HepG2 (cell line): Measurements from ENCODE around the gene ONECUT2.

Experiments
- BRD4 ChIP-seq: sonication (generic); formaldehyde crosslinking; IDR thresholded peaks from 2 replicates; pipeline ENCODE4 v1.4.0; 2020; ENCODE audit warnings: missing genetic modification reagents
- KDM5A ChIP-seq: fragments of 200-600 bp; sonication (generic); IDR thresholded peaks from 2 replicates; pipeline ENCODE4 v1.7.0; 2018; ENCODE audit warnings: antibody characterized with exemption, mild to moderate bottlenecking, low read length, borderline replicate concordance
- POLR2A ChIP-seq, 2 experiments: IDR thresholded peaks; 2 replicates each; pipeline ENCODE4 v1.6.1; 2011; ENCODE audit warnings: low read depth in 2 of 2, low read length in 2 of 2, mild to moderate bottlenecking in 1 of 2, moderate library complexity in 1 of 2; ENCODE audit not compliant: insufficient read depth in 1 of 2
- TARDBP ChIP-seq: sonication (generic); formaldehyde crosslinking; IDR thresholded peaks from 2 replicates; pipeline ENCODE4 v1.8.0; 2022; ENCODE audit warnings: mild to moderate bottlenecking, missing genetic modification reagents
- TBP ChIP-seq: sonication (generic); formaldehyde crosslinking; IDR thresholded peaks from 2 replicates; pipeline ENCODE4 v1.5.0; 2020; ENCODE audit warnings: missing genetic modification reagents
- ZNF124 ChIP-seq: sonication (generic); formaldehyde crosslinking; IDR thresholded peaks from 2 replicates; pipeline ENCODE4 v1.4.0; 2020; ENCODE audit warnings: missing genetic modification reagents
- ZNF138 ChIP-seq: sonication (generic); formaldehyde crosslinking; IDR thresholded peaks from 2 replicates; pipeline ENCODE4 v1.5.0; 2020; ENCODE audit warnings: mild to moderate bottlenecking, low read depth, missing genetic modification reagents
- ZNF329 ChIP-seq: sonication (generic); formaldehyde crosslinking; IDR thresholded peaks from 2 replicates; pipeline ENCODE4 v1.9.0; 2021; ENCODE audit warnings: low read depth, mild to moderate bottlenecking, missing genetic modification reagents
- ZNF552 ChIP-seq: sonication (generic); formaldehyde crosslinking; IDR thresholded peaks from 2 replicates; pipeline ENCODE4 v1.9.0; 2022; ENCODE audit warnings: missing genetic modification reagents, mild to moderate bottlenecking, borderline replicate concordance
- TF ChIP-seq, protein P1 (sequence below): sonication (generic); formaldehyde crosslinking; IDR thresholded peaks from 2 replicates; pipeline ENCODE4 v1.5.0; 2020; ENCODE audit warnings: mild to moderate bottlenecking, missing genetic modification reagents, moderate library complexity
- TF ChIP-seq, protein P2 (sequence below): conservative IDR thresholded peaks from 2 replicates; pipeline ENCODE4 v1.6.1; 2018; ENCODE audit warnings: missing genetic modification reagents

DNA sequence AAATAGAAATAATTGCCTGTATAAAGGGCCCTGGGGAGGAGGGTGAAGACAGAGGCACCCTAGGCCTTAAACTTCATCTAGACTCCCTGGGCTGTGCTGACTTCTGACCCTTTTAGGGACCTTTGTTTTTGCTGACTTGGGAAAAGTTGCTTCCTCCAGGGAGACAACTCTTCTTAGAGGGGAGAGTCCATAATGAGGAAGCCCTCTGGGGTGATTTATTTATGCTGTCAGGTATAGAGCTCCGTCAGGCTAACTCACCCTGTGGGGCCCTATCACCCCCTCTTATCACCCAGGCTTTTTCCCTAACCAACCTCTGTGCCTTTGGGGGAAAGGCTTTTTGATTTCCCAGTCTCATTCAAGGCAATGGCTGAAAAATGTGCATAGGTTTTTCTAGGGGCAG is 8.1 kb downstream of the ONECUT2 start:
- TF ChIP-seq, protein P1, sequence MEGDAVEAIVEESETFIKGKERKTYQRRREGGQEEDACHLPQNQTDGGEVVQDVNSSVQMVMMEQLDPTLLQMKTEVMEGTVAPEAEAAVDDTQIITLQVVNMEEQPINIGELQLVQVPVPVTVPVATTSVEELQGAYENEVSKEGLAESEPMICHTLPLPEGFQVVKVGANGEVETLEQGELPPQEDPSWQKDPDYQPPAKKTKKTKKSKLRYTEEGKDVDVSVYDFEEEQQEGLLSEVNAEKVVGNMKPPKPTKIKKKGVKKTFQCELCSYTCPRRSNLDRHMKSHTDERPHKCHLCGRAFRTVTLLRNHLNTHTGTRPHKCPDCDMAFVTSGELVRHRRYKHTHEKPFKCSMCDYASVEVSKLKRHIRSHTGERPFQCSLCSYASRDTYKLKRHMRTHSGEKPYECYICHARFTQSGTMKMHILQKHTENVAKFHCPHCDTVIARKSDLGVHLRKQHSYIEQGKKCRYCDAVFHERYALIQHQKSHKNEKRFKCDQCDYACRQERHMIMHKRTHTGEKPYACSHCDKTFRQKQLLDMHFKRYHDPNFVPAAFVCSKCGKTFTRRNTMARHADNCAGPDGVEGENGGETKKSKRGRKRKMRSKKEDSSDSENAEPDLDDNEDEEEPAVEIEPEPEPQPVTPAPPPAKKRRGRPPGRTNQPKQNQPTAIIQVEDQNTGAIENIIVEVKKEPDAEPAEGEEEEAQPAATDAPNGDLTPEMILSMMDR (CRISPR knock-in tag): no peak
- TF ChIP-seq ZNF329 (CRISPR knock-in tag) (no peak), ZNF552 (CRISPR knock-in tag) (no peak), KDM5A (no peak), POLR2A (IDR thresholded peaks at IDR 0.05; ENCODE audit: insufficient read depth in 1 of 2, low read depth in 2 of 2, low read length in 2 of 2) (no peak), ZNF124 (no peak), TBP (CRISPR knock-in tag) (no peak), BRD4 (CRISPR knock-in tag) (no peak), TARDBP (CRISPR knock-in tag) (no peak), ZNF138 (no peak)
- TF ChIP-seq, protein P2, sequence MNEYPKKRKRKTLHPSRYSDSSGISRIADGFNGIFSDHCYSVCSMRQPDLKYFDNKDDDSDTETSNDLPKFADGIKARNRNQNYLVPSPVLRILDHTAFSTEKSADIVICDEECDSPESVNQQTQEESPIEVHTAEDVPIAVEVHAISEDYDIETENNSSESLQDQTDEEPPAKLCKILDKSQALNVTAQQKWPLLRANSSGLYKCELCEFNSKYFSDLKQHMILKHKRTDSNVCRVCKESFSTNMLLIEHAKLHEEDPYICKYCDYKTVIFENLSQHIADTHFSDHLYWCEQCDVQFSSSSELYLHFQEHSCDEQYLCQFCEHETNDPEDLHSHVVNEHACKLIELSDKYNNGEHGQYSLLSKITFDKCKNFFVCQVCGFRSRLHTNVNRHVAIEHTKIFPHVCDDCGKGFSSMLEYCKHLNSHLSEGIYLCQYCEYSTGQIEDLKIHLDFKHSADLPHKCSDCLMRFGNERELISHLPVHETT: no peak
